Gastroesophageal sphincter (tissue), 4 donors: Measurements from ENCODE around the gene WBP2. TPM values are rescaled to one million over a fixed set of nuclear protein-coding genes. Genes with fewer than 3 reads are reported as not detected.

Experiments used
- ATAC-seq: fragments of 150-250 bp; one replicate; pipeline ENCODE4 v1.9.1; 2016; ENCODE audit warnings: mild to moderate bottlenecking, moderate library complexity
- H3K27ac ChIP-seq, 4 donors: fragments of 200-600 bp; sonication (generic) in 3 of 4; 1 replicate in 3 of 4; 2 replicates in 1 of 4; pipeline ENCODE4 v1.5.1; 2016 to 2019
- H3K27me3 ChIP-seq: fragments of 200-600 bp; sonication (generic); one replicate; pipeline ENCODE4 v1.5.1; 2019
- H3K36me3 ChIP-seq, 2 donors: fragments of 200-600 bp; sonication (generic); one replicate each; pipeline ENCODE4 v1.5.1; 2019; ENCODE audit warnings: control low read depth in 1 of 2
- H3K4me1 ChIP-seq, 3 donors: fragments of 200-600 bp; sonication (generic); 1 replicate in 2 of 3; 2 replicates in 1 of 3; pipeline ENCODE4 v1.5.1; 2016 to 2019; ENCODE audit warnings: control low read depth in 2 of 3
- H3K4me3 ChIP-seq, 2 donors: fragments of 200-600 bp; sonication (generic); one replicate each; pipeline ENCODE4 v1.5.1; 2019; ENCODE audit warnings: mild to moderate bottlenecking in 1 of 2, moderate library complexity in 1 of 2
- H3K9me3 ChIP-seq, 3 donors: fragments of 200-600 bp; sonication (generic); one replicate each; pipeline ENCODE4 v1.5.1; 2017 to 2019; ENCODE audit warnings: control low read depth in 2 of 3
- CTCF ChIP-seq, 4 experiments: fragments of 200-600 bp in 2 of 4; fragments of 450-650 bp in 2 of 4; sonication (generic) in 1 of 4; IDR thresholded peaks; one replicate each; pipeline ENCODE4 v1.5.1; 2017 to 2019; ENCODE audit warnings: antibody characterized with exemption in 4 of 4, mild to moderate bottlenecking in 2 of 4, moderate library complexity in 2 of 4
- EP300 ChIP-seq: sonication (generic); formaldehyde crosslinking; IDR thresholded peaks from one replicate; pipeline ENCODE4 v1.6.1; 2017; ENCODE audit warnings: antibody characterized with exemption, mild to moderate bottlenecking
- POLR2A ChIP-seq, 2 donors: fragments of 450-650 bp; IDR thresholded peaks; one replicate each; pipeline ENCODE4 v1.6.1; 2017; ENCODE audit warnings: antibody characterized with exemption in 2 of 2, mild to moderate bottlenecking in 2 of 2, moderate library complexity in 1 of 2
- POLR2AphosphoS5 ChIP-seq: sonication (generic); formaldehyde crosslinking; IDR thresholded peaks from one replicate; pipeline ENCODE4 v1.6.1; 2017; ENCODE audit warnings: antibody characterized with exemption
- WGBS, 2 donors: methylation state at CpG; one replicate each; pipeline ENCODE4 v1.1.5; 2018; ENCODE audit warnings: low coverage in 1 of 2; 5-methylcytosine and 5-hydroxymethylcytosine counted together
- total RNA-seq, 4 donors: library from RNA; depleted of rRNA; stranded (reverse); fragments of >200 nt; gene quantifications; one replicate each; pipeline ENCODE4 v1.1.0, GENCODE V29; 2016

WBP2 gene
- total RNA-seq, 4 donors from 2014 or later, result 50.0 to 83.9 (median 57.6) TPM

GRCh38 chr17:75822119-75822799, 32.9 kb downstream of the WBP2 start:
- TF ChIP-seq CTCF (IDR thresholded peaks at IDR 0.05) (no peak), POLR2A (IDR thresholded peaks at IDR 0.05) (no peak), POLR2AphosphoS5 (no peak), EP300 (no peak)
- H3K9me3 ChIP-seq, result no peaks in the 10 kb centered on the region
- H3K4me1 ChIP-seq, result peaks cover 0 to 34% (median 6%) of the 10 kb centered on the region in 3 donors
- no peak for ATAC-seq
- no peaks in the 10 kb centered on the region for H3K27me3 ChIP-seq
- H3K36me3 ChIP-seq, result peaks cover 0 to 93% of the 10 kb centered on the region in 2 donors
- H3K4me3 ChIP-seq, result no peak overlapping the region
- peak overlapping the region in 3 of 4 donors; percentile 2 to 52 (median 31) for H3K27ac ChIP-seq
- 74% methylated on average over 4 of the region's 18 CpGs; no CpG with 5 or more reads in 1 of the 2 donors for WGBS, 2 donors

- no peak for ATAC-seq
- H3K36me3 ChIP-seq, result peaks cover 0 to 100% of the 10 kb centered on the region in 2 donors
- H3K9me3 ChIP-seq, result no peaks in the 10 kb centered on the region
- no peak overlapping the region for H3K4me3 ChIP-seq
- 64 to 74% methylated on average over 3 to 5 of the region's 7 CpGs for WGBS, 2 donors
- peaks cover 0 to 27% (median 0%) of the 10 kb centered on the region in 3 donors for H3K4me1 ChIP-seq
- no peak for TF ChIP-seq POLR2AphosphoS5
- TF ChIP-seq POLR2A (IDR thresholded peaks at IDR 0.05), result no peak
- TF ChIP-seq EP300, result no peak
- no peak for TF ChIP-seq CTCF (IDR thresholded peaks at IDR 0.05)
- H3K27ac ChIP-seq, result peak overlapping the region in 1 of 4 donors; percentile 2
- H3K27me3 ChIP-seq, result no peaks in the 10 kb centered on the region
Observed at GRCh38 chr17:75821552-75821951, 33.6 kb downstream of the WBP2 start.

GRCh38 chr17:75820094-75821080, 34.7 kb downstream of the WBP2 start:
- Histone ChIP-seq H3K9me3 (no peaks in the 10 kb centered on the region), H3K27ac (no peak overlapping the region), H3K36me3 (peaks cover 0 to 100% of the 10 kb centered on the region in 2 donors), H3K4me1 (peaks cover 0 to 19% (median 0%) of the 10 kb centered on the region in 3 donors), H3K4me3 (no peak overlapping the region), H3K27me3 (no peaks in the 10 kb centered on the region)
- ATAC-seq, result no peak
- 60 to 79% methylated on average over 1 to 11 of the region's 21 CpGs for WGBS, 2 donors
- TF ChIP-seq POLR2AphosphoS5 (no peak), POLR2A (IDR thresholded peaks at IDR 0.05) (no peak), EP300 (no peak), CTCF (IDR thresholded peaks at IDR 0.05) (no peak)

GRCh38 chr17:75819678-75820077, 35.5 kb downstream of the WBP2 start:
- 71 to 87% methylated on average over 4 to 9 of the region's 16 CpGs for WGBS, 2 donors
- no peak overlapping the region for H3K27ac ChIP-seq
- no peak overlapping the region for H3K4me3 ChIP-seq
- no peaks in the 10 kb centered on the region for H3K27me3 ChIP-seq
- TF ChIP-seq CTCF (IDR thresholded peaks at IDR 0.05), result no peak
- no peak for TF ChIP-seq POLR2AphosphoS5
- TF ChIP-seq EP300, result no peak
- no peak for TF ChIP-seq POLR2A (IDR thresholded peaks at IDR 0.05)
- H3K4me1 ChIP-seq, result peaks cover 0 to 13% (median 0%) of the 10 kb centered on the region in 3 donors
- no peak for ATAC-seq
- no peaks in the 10 kb centered on the region for H3K9me3 ChIP-seq
- peaks cover 0 to 100% of the 10 kb centered on the region in 2 donors for H3K36me3 ChIP-seq
